HepG2 (cell line): ENCODE results near the gene GJC1. TPM values are rescaled to one million over a fixed set of nuclear protein-coding genes. Genes with fewer than 3 reads are reported as not detected.
A peak's percentile ranks its signal among the peaks of the same experiment; 100 is the strongest.

Experiments used
- ADNP ChIP-seq: sonication (generic); formaldehyde crosslinking; IDR thresholded peaks from 2 replicates; pipeline ENCODE4 v1.4.0; 2020; ENCODE audit warnings: missing genetic modification reagents
- AGO1 ChIP-seq: fragments of 200-400 bp; formaldehyde crosslinking; IDR thresholded peaks from 2 replicates; pipeline ENCODE4 v1.6.1; 2017; ENCODE audit warnings: mild to moderate bottlenecking, low read depth, low read length, moderate library complexity; ENCODE audit not compliant: poor library complexity, severe bottlenecking
- ATF7 ChIP-seq, 2 experiments: fragments of 450-650 bp in 1 of 2; sonication (generic) in 1 of 2; formaldehyde crosslinking in 1 of 2; IDR thresholded peaks; 2 replicates each; pipeline versions ENCODE4 v1.4.0 to v1.6.1; 2016 to 2020; ENCODE audit warnings: antibody characterized with exemption in 1 of 2, mild to moderate bottlenecking in 1 of 2, missing genetic modification reagents in 1 of 2
- CENPT ChIP-seq: sonication (generic); formaldehyde crosslinking; IDR thresholded peaks from 2 replicates; pipeline ENCODE4 v1.8.0; 2022; ENCODE audit warnings: low read depth, mild to moderate bottlenecking, moderate library complexity, missing genetic modification reagents
- HNRNPLL ChIP-seq: fragments of 200-400 bp; formaldehyde crosslinking; IDR thresholded peaks from 2 replicates; pipeline ENCODE4 v1.6.1; 2017; ENCODE audit warnings: mild to moderate bottlenecking, low read depth, low read length; ENCODE audit not compliant: poor library complexity, severe bottlenecking
- MED1 ChIP-seq: sonication (generic); formaldehyde crosslinking; IDR thresholded peaks from 2 replicates; pipeline ENCODE4 v1.4.0; 2020; ENCODE audit warnings: missing genetic modification reagents
- RBM39 ChIP-seq: fragments of 200-400 bp; formaldehyde crosslinking; IDR thresholded peaks from one replicate; pipeline ENCODE4 v1.6.1; 2018; ENCODE audit warnings: antibody characterized with exemption, mild to moderate bottlenecking, low read depth, low read length; ENCODE audit not compliant: poor library complexity, severe bottlenecking
- SP4 ChIP-seq: sonication (generic); formaldehyde crosslinking; IDR thresholded peaks from 2 replicates; pipeline ENCODE4 v1.8.1; 2023; ENCODE audit warnings: mild to moderate bottlenecking, missing genetic modification reagents
- SPEN ChIP-seq: sonication (generic); formaldehyde crosslinking; IDR thresholded peaks from 2 replicates; pipeline ENCODE4 v1.5.1; 2020; ENCODE audit warnings: low read depth, mild to moderate bottlenecking, missing genetic modification reagents
- SRSF1 ChIP-seq: fragments of 200-400 bp; formaldehyde crosslinking; optimal IDR thresholded peaks from 2 replicates; pipeline ENCODE3; 2017; ENCODE audit warnings: mild to moderate bottlenecking, low read depth, low read length, moderate library complexity
- YY1 ChIP-seq: IDR thresholded peaks from 2 replicates; pipeline ENCODE4 v1.6.1; 2011; ENCODE audit warnings: low read length, low read depth, moderate library complexity, mild to moderate bottlenecking; ENCODE audit not compliant: insufficient read depth, insufficient replicate concordance
- ZBTB7A ChIP-seq: sonication (generic); formaldehyde crosslinking; IDR thresholded peaks from 2 replicates; pipeline ENCODE4 v1.8.0; 2022; ENCODE audit warnings: mild to moderate bottlenecking, missing genetic modification reagents
- ZNF136 ChIP-seq: sonication (generic); formaldehyde crosslinking; IDR thresholded peaks from 2 replicates; pipeline ENCODE4 v1.8.1; 2022; ENCODE audit warnings: low read depth, mild to moderate bottlenecking, moderate library complexity, missing genetic modification reagents
- ZNF780A ChIP-seq: sonication (generic); formaldehyde crosslinking; IDR thresholded peaks from 2 replicates; pipeline ENCODE4 v1.8.0; 2022; ENCODE audit warnings: mild to moderate bottlenecking, missing genetic modification reagents, moderate library complexity
- polyA plus RNA-seq, 8 experiments: library from polyadenylated mRNA; depleted of rRNA in 3 of 8; stranded (reverse) in 7 of 8; unstranded in 1 of 8; fragments of >200 nt; fragmentation: Illumina TruSeq in 4 of 8; extraction: Trizol in 4 of 8; gene quantifications; 2 replicates each; pipeline versions ENCODE4 v1.2.1 to v1.2.3, GENCODE V29; 2011 to 2016; ENCODE audit warnings: low read depth in 4 of 8, missing spikeins in 1 of 8, mixed read lengths in 1 of 8; ENCODE audit not compliant: insufficient read depth in 1 of 8
- total RNA-seq, 5 experiments: library from RNA; depleted of rRNA; stranded (reverse); fragments of >200 nt; fragmentation: Illumina TruSeq; extraction: Trizol; gene quantifications; 2 replicates each; pipeline ENCODE4 v1.2.3, GENCODE V29; 2016; ENCODE audit warnings: low read depth in 1 of 5
- TF ChIP-seq, protein P1 (sequence below): IDR thresholded peaks from 2 replicates; pipeline ENCODE4 v1.6.1; 2012; ENCODE audit warnings: low read depth, low read length, improper control_type of control experiment
- TF ChIP-seq, protein P2 (sequence below): sonication (generic); formaldehyde crosslinking; IDR thresholded peaks from 2 replicates; pipeline ENCODE4 v1.5.0; 2020; ENCODE audit warnings: mild to moderate bottlenecking, missing genetic modification reagents, borderline replicate concordance
- TF ChIP-seq, protein P3 (sequence below): sonication (generic); formaldehyde crosslinking; conservative IDR thresholded peaks from 2 replicates; pipeline ENCODE4 v1.8.0; 2022; ENCODE audit warnings: mild to moderate bottlenecking, moderate library complexity, missing genetic modification reagents

GJC1 gene
- total and polyA plus RNA-seq, 2 of the 13 experiments (the other 11 are each of a cell fraction or from before 2014, with no cell fraction given) = 1.7 TPM

DNA sequence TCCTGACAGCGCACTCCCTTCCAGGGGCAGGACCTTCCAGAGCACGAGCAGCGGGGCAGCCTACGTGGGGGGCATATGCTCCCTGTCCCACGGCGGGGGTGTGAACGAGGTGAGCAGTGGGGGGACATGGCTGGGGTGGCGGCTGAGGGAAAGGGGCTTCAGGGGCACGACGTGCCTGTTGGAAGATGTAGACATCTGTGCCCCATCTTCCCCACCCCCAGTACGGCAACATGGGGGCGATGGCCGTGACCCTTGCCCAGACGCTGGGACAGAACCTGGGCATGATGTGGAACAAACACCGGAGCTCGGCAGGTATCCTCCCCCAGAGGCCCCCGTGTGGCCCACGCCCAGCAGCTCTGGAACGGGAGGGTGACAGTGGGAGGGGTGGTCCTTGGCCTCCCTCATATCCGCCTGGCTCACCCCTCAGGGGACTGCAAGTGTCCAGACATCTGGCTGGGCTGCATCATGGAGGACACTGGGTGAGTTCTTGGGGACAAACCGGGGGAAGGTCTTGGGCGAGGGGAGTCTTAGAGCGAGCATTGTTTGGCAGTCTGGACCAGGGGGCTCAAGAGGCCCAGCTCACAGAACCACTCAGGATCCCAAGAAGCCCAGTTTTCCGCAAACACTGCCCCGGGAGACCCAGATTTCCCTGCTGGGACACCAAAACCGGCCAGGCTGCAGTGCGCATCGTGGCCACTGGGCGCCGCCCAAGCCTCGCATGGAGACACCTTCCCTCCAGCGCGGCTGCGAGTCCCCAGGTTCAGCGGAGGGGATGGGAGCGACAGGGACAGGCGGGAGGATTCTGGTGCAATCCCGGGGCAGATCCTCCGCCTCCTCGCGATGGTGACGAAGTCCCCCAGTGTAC is 55.6 kb downstream of the GJC1 start (continued):
- TF ChIP-seq, protein P1, sequence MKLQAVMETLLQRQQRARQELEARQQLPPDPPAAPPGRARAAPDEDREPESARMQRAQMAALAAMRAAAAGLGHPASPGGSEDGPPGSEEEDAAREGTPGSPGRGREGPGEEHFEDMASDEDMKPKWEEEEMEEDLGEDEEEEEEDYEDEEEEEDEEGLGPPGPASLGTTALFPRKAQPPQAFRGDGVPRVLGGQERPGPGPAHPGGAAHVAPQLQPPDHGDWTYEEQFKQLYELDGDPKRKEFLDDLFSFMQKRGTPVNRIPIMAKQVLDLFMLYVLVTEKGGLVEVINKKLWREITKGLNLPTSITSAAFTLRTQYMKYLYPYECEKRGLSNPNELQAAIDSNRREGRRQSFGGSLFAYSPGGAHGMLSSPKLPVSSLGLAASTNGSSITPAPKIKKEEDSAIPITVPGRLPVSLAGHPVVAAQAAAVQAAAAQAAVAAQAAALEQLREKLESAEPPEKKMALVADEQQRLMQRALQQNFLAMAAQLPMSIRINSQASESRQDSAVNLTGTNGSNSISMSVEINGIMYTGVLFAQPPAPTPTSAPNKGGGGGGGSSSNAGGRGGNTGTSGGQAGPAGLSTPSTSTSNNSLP = 0 out of 2 replicates have a peak, but pooled peaks have one; percentile 20
- TF ChIP-seq AGO1 (peak; percentile 21), SP4 (peak; percentile 61), ADNP (no peak), ATF7 (IDR thresholded peaks at IDR 0.05) (no peak), ATF7 (CRISPR knock-in tag; IDR thresholded peaks at IDR 0.05) (peak; percentile 57; the same call in 1 of the 2 replicates), CENPT (CRISPR knock-in tag) (no peak), MED1 (CRISPR knock-in tag) (peak; percentile 33; the same call in 1 of the 2 replicates), RBM39 (peak; percentile 93), SPEN (CRISPR knock-in tag) (peak; percentile 2; the same call in 1 of the 2 replicates), ZNF780A (CRISPR knock-in tag) (peak; percentile 34; the same call in 1 of the 2 replicates), ZBTB7A (CRISPR knock-in tag) (0 out of 2 replicates have a peak, but pooled peaks have one; percentile 33), YY1 (peak; percentile 45), SRSF1 (peak; percentile 26), HNRNPLL (peak; percentile 63), ZNF136 (0 out of 2 replicates have a peak, but pooled peaks have one; percentile 72)
- TF ChIP-seq, protein P2, sequence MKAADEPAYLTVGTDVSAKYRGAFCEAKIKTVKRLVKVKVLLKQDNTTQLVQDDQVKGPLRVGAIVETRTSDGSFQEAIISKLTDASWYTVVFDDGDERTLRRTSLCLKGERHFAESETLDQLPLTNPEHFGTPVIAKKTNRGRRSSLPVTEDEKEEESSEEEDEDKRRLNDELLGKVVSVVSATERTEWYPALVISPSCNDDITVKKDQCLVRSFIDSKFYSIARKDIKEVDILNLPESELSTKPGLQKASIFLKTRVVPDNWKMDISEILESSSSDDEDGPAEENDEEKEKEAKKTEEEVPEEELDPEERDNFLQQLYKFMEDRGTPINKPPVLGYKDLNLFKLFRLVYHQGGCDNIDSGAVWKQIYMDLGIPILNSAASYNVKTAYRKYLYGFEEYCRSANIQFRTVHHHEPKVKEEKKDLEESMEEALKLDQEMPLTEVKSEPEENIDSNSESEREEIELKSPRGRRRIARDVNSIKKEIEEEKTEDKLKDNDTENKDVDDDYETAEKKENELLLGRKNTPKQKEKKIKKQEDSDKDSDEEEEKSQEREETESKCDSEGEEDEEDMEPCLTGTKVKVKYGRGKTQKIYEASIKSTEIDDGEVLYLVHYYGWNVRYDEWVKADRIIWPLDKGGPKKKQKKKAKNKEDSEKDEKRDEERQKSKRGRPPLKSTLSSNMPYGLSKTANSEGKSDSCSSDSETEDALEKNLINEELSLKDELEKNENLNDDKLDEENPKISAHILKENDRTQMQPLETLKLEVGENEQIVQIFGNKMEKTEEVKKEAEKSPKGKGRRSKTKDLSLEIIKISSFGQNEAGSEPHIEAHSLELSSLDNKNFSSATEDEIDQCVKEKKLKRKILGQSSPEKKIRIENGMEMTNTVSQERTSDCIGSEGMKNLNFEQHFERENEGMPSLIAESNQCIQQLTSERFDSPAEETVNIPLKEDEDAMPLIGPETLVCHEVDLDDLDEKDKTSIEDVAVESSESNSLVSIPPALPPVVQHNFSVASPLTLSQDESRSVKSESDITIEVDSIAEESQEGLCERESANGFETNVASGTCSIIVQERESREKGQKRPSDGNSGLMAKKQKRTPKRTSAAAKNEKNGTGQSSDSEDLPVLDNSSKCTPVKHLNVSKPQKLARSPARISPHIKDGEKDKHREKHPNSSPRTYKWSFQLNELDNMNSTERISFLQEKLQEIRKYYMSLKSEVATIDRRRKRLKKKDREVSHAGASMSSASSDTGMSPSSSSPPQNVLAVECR = 0 out of 2 replicates have a peak, but pooled peaks have one; percentile 26
- TF ChIP-seq, protein P3, sequence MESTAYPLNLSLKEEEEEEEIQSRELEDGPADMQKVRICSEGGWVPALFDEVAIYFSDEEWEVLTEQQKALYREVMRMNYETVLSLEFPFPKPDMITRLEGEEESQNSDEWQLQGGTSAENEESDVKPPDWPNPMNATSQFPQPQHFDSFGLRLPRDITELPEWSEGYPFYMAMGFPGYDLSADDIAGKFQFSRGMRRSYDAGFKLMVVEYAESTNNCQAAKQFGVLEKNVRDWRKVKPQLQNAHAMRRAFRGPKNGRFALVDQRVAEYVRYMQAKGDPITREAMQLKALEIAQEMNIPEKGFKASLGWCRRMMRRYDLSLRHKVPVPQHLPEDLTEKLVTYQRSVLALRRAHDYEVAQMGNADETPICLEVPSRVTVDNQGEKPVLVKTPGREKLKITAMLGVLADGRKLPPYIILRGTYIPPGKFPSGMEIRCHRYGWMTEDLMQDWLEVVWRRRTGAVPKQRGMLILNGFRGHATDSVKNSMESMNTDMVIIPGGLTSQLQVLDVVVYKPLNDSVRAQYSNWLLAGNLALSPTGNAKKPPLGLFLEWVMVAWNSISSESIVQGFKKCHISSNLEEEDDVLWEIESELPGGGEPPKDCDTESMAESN (CRISPR knock-in tag) = peak; percentile 70
